Measurements from ENCODE around the gene SGK1. TPM values are rescaled to one million over a fixed set of nuclear protein-coding genes. Genes with fewer than 3 reads are reported as not detected.
A peak's percentile ranks its signal among the peaks of the same experiment; 100 is the strongest.

The SGK1 gene
- polyA plus RNA-seq, 1 donor (not counting 4 experiments of a cell fraction or from before 2014, with no cell fraction given), result 156 TPM

GRCh38 chr6:134233180-134233955 is 84.5 kb downstream of the SGK1 start:
- Histone ChIP-seq H3K4me1 (ENCODE audit: control insufficient read depth, extremely low read depth, insufficient read depth, low read length) (peaks cover 9% of the 10 kb centered on the region), H3K9ac (ENCODE audit: control insufficient read depth, extremely low read depth, insufficient read depth, low read length) (no peak overlapping the region), H3K27me3 (ENCODE audit: control insufficient read depth, extremely low read depth, insufficient read depth, low read length) (no peaks in the 10 kb centered on the region), H3K4me2 (ENCODE audit: control insufficient read depth, extremely low read depth, insufficient read depth, low read depth, low read length) (no peak overlapping the region), H4K20me1 (ENCODE audit: control insufficient read depth, extremely low read depth, insufficient read depth, low read length) (no peaks in the 10 kb centered on the region), H3K9me1 (ENCODE audit: control insufficient read depth, extremely low read depth, insufficient read depth, low read length) (no peaks in the 10 kb centered on the region), H3K36me3 (ENCODE audit: control insufficient read depth in 2 of 2, extremely low read depth in 1 of 2, insufficient read depth in 2 of 2, low read length in 2 of 2) (no peaks in the 10 kb centered on the region), H3K4me3 (ENCODE audit: control insufficient read depth in 2 of 3, extremely low read depth in 1 of 3, insufficient read depth in 2 of 3, low read depth in 1 of 3, low read length in 3 of 3) (no peak overlapping the region), H3K27ac (ENCODE audit: control insufficient read depth, insufficient read depth, low read length) (no peak overlapping the region), H3K79me2 (ENCODE audit: control insufficient read depth, insufficient read depth, low read length) (no peaks in the 10 kb centered on the region), H2AFZ (ENCODE audit: control insufficient read depth, low read length) (no peak overlapping the region), H3K9me3 (ENCODE audit: control insufficient read depth, low read depth, low read length) (no peaks in the 10 kb centered on the region)
- dilution Hi-C loops (cut with MboI; ENCODE audit: extremely low pct_ligation_motif_present, low sequenced_read_pairs), result no loop called here
- TF ChIP-seq EZH2 (IDR thresholded peaks at IDR 0.05; ENCODE audit: low read length), result no peak
- TF ChIP-seq CTCF (optimal IDR thresholded peaks at IDR 0.05 in 1 of 3, IDR thresholded peaks at IDR 0.05 in 1 of 3, conservative IDR thresholded peaks at IDR 0.05 in 1 of 3; ENCODE audit: extremely low read depth in 1 of 3, insufficient read depth in 2 of 3, low read length in 3 of 3), result no peak
- peak; percentile 5 for FAIRE-seq
- no peak for DNase-seq (ENCODE audit: low read depth, low spot score)

- TF ChIP-seq CTCF (optimal IDR thresholded peaks at IDR 0.05 in 1 of 3, IDR thresholded peaks at IDR 0.05 in 1 of 3, conservative IDR thresholded peaks at IDR 0.05 in 1 of 3; ENCODE audit: extremely low read depth in 1 of 3, insufficient read depth in 2 of 3, low read length in 3 of 3), result no peak
- TF ChIP-seq EZH2 (IDR thresholded peaks at IDR 0.05; ENCODE audit: low read length), result no peak
- Histone ChIP-seq H3K4me1 (ENCODE audit: control insufficient read depth, extremely low read depth, insufficient read depth, low read length) (peaks cover 4% of the 10 kb centered on the region), H3K27me3 (ENCODE audit: control insufficient read depth, extremely low read depth, insufficient read depth, low read length) (no peaks in the 10 kb centered on the region), H2AFZ (ENCODE audit: control insufficient read depth, low read length) (no peak overlapping the region), H3K4me2 (ENCODE audit: control insufficient read depth, extremely low read depth, insufficient read depth, low read depth, low read length) (no peak overlapping the region), H3K79me2 (ENCODE audit: control insufficient read depth, insufficient read depth, low read length) (no peaks in the 10 kb centered on the region), H3K9me3 (ENCODE audit: control insufficient read depth, low read depth, low read length) (no peaks in the 10 kb centered on the region), H3K27ac (ENCODE audit: control insufficient read depth, insufficient read depth, low read length) (no peak overlapping the region), H3K9me1 (ENCODE audit: control insufficient read depth, extremely low read depth, insufficient read depth, low read length) (no peaks in the 10 kb centered on the region), H3K36me3 (ENCODE audit: control insufficient read depth in 2 of 2, extremely low read depth in 1 of 2, insufficient read depth in 2 of 2, low read length in 2 of 2) (no peaks in the 10 kb centered on the region), H4K20me1 (ENCODE audit: control insufficient read depth, extremely low read depth, insufficient read depth, low read length) (no peaks in the 10 kb centered on the region), H3K9ac (ENCODE audit: control insufficient read depth, extremely low read depth, insufficient read depth, low read length) (no peak overlapping the region), H3K4me3 (ENCODE audit: control insufficient read depth in 2 of 3, extremely low read depth in 1 of 3, insufficient read depth in 2 of 3, low read depth in 1 of 3, low read length in 3 of 3) (no peak overlapping the region)
- dilution Hi-C loops (cut with MboI; ENCODE audit: extremely low pct_ligation_motif_present, low sequenced_read_pairs), result no loop called here
- FAIRE-seq (no peak), DNase-seq (ENCODE audit: low read depth, low spot score) (no peak)
Measured at GRCh38 chr6:134230940-134231339, 87.0 kb downstream of the SGK1 start.

Measured in keratinocyte (primary cell).